H9 (cell line): ENCODE measurements around the gene LNPEP. TPM values are rescaled to one million over a fixed set of nuclear protein-coding genes. Genes with fewer than 3 reads are reported as not detected.

Experiments
- DNase-seq: peaks from one replicate; pipeline ENCODE4 v3.0.0-alpha.2; 2017
- H2AFZ ChIP-seq: one replicate; pipeline ENCODE4 v1.6.1; 2013; ENCODE audit warnings: mild to moderate bottlenecking, low read length, control low read depth, moderate library complexity
- H2AK5ac ChIP-seq: 2 replicates; pipeline ENCODE4 v1.6.1; 2013; ENCODE audit warnings: low read length, control low read depth, mixed read lengths; ENCODE audit not compliant: insufficient read length
- H2BK120ac ChIP-seq: one replicate; pipeline ENCODE4 v1.6.1; 2013; ENCODE audit warnings: low read depth, mild to moderate bottlenecking, low read length, control low read depth, inconsistent platforms; ENCODE audit not compliant: poor library complexity, severe bottlenecking
- H2BK12ac ChIP-seq: 2 replicates; pipeline ENCODE4 v1.6.1; 2013; ENCODE audit warnings: low read length, control low read depth, mixed read lengths, low read depth; ENCODE audit not compliant: insufficient read length
- H2BK15ac ChIP-seq: 2 replicates; pipeline ENCODE4 v1.6.1; 2013; ENCODE audit warnings: low read depth, low read length, control low read depth
- H2BK20ac ChIP-seq: one replicate; pipeline ENCODE4 v1.6.1; 2013; ENCODE audit warnings: low read depth, mild to moderate bottlenecking, low read length, control low read depth, inconsistent platforms; ENCODE audit not compliant: poor library complexity, severe bottlenecking
- H2BK5ac ChIP-seq: 2 replicates; pipeline ENCODE4 v1.6.1; 2013; ENCODE audit warnings: low read length, control low read depth, mixed read lengths; ENCODE audit not compliant: insufficient read length
- H3K14ac ChIP-seq: 2 replicates; pipeline ENCODE4 v1.6.1; 2013; ENCODE audit warnings: low read length, control low read depth; ENCODE audit not compliant: insufficient read depth
- H3K18ac ChIP-seq: 2 replicates; pipeline ENCODE4 v1.6.1; 2013; ENCODE audit warnings: low read depth, mild to moderate bottlenecking, mixed read lengths, low read length, control low read depth; ENCODE audit not compliant: insufficient read length
- H3K23ac ChIP-seq: 2 replicates; pipeline ENCODE4 v1.6.1; 2013; ENCODE audit warnings: low read length, control low read depth, mixed read lengths, low read depth; ENCODE audit not compliant: insufficient read length
- H3K23me2 ChIP-seq: 2 replicates; pipeline ENCODE4 v1.6.1; 2013; ENCODE audit warnings: low read depth, mild to moderate bottlenecking, mixed read lengths, low read length, control low read depth; ENCODE audit not compliant: insufficient read length, poor library complexity, severe bottlenecking
- H3K27ac ChIP-seq: 2 replicates; pipeline ENCODE4 v1.5.1; 2013; ENCODE audit warnings: low read length, control low read depth, mixed read lengths, low read depth; ENCODE audit not compliant: insufficient read length
- H3K27me3 ChIP-seq: 2 replicates; pipeline ENCODE4 v1.6.1; 2013; ENCODE audit warnings: low read length, control low read depth, inconsistent platforms; ENCODE audit not compliant: insufficient read depth
- H3K4ac ChIP-seq: 2 replicates; pipeline ENCODE4 v1.6.1; 2013; ENCODE audit warnings: low read depth, mild to moderate bottlenecking, control low read depth, inconsistent platforms, low read length, moderate library complexity
- H3K4me1 ChIP-seq: 2 replicates; pipeline ENCODE4 v1.6.1; 2013; ENCODE audit warnings: low read length, control low read depth, inconsistent platforms; ENCODE audit not compliant: insufficient read depth
- H3K4me2 ChIP-seq: 2 replicates; pipeline ENCODE4 v1.6.1; 2013; ENCODE audit warnings: low read length, control low read depth, mixed read lengths; ENCODE audit not compliant: insufficient read length, insufficient read depth
- H3K56ac ChIP-seq: 2 replicates; pipeline ENCODE4 v1.6.1; 2013; ENCODE audit warnings: low read depth, mild to moderate bottlenecking, mixed read lengths, low read length, control low read depth; ENCODE audit not compliant: insufficient read length
- H3K79me1 ChIP-seq: 2 replicates; pipeline ENCODE4 v1.6.1; 2013; ENCODE audit warnings: low read depth, mild to moderate bottlenecking, moderate library complexity, low read length, control low read depth, inconsistent platforms; ENCODE audit not compliant: insufficient read depth, poor library complexity, severe bottlenecking
- H3K79me2 ChIP-seq: 2 replicates; pipeline ENCODE4 v1.6.1; 2013; ENCODE audit warnings: low read length, control low read depth, inconsistent platforms; ENCODE audit not compliant: insufficient read depth
- H3K9ac ChIP-seq: 2 replicates; pipeline ENCODE4 v1.6.1; 2013; ENCODE audit warnings: low read length, control low read depth, mixed read lengths; ENCODE audit not compliant: insufficient read length; ENCODE audit errors: extremely low read depth
- H3K9me3 ChIP-seq: one replicate; pipeline ENCODE4 v1.6.1; 2013; ENCODE audit warnings: low read depth, low read length, inconsistent platforms; ENCODE audit not compliant: control insufficient read depth
- H3T11ph ChIP-seq: one replicate; pipeline ENCODE4 v1.6.1; 2013; ENCODE audit warnings: mild to moderate bottlenecking, low read length, control low read depth, inconsistent platforms
- H4K20me1 ChIP-seq: one replicate; pipeline ENCODE4 v1.6.1; 2013; ENCODE audit not compliant: control insufficient read depth, insufficient read length, insufficient read depth
- H4K5ac ChIP-seq: 2 replicates; pipeline ENCODE4 v1.6.1; 2013; ENCODE audit warnings: low read depth, mild to moderate bottlenecking, mixed read lengths, low read length, control low read depth; ENCODE audit not compliant: insufficient read length
- H4K8ac ChIP-seq: replicated peaks from 2 replicates; pipeline ENCODE4 v1.6.1; 2013; ENCODE audit warnings: low read length, control low read depth, mixed read lengths, low read depth; ENCODE audit not compliant: insufficient read length
- H4K91ac ChIP-seq: 2 replicates; pipeline ENCODE4 v1.6.1; 2013; ENCODE audit warnings: low read depth, mild to moderate bottlenecking, moderate library complexity, mixed read lengths, low read length, control low read depth; ENCODE audit not compliant: insufficient read length
- H3K27ac Mint-ChIP-seq, 3 experiments: 2 replicates in 2 of 3; 3 replicates in 1 of 3; pipeline ENCODE4 v1.8.0; 2020 to 2021; ENCODE audit warnings: mixed read lengths in 3 of 3, mild to moderate bottlenecking in 1 of 3, moderate library complexity in 1 of 3
- H3K27me3 Mint-ChIP-seq: 2 replicates; pipeline ENCODE4 v1.8.0; 2021; ENCODE audit warnings: low read depth, mild to moderate bottlenecking, moderate library complexity, mixed read lengths
- H3K36me3 Mint-ChIP-seq, 3 experiments: 2 replicates in 2 of 3; 3 replicates in 1 of 3; pipeline ENCODE4 v1.8.0; 2020 to 2021; ENCODE audit warnings: low read depth in 3 of 3, mixed read lengths in 3 of 3; ENCODE audit not compliant: insufficient read depth in 1 of 3
- H3K4me1 Mint-ChIP-seq, 2 experiments: 2 replicates each; pipeline ENCODE4 v1.8.0; 2020; ENCODE audit warnings: mixed read lengths in 2 of 2
- H3K4me3 Mint-ChIP-seq, 2 experiments: 2 replicates in 1 of 2; 3 replicates in 1 of 2; pipeline ENCODE4 v1.8.0; 2020 to 2021; ENCODE audit warnings: mild to moderate bottlenecking in 2 of 2, mixed read lengths in 2 of 2, moderate library complexity in 1 of 2
- H3K9me3 Mint-ChIP-seq, 2 experiments: 2 replicates in 1 of 2; 3 replicates in 1 of 2; pipeline ENCODE4 v1.8.0; 2020; ENCODE audit warnings: mild to moderate bottlenecking in 2 of 2, mixed read lengths in 2 of 2, moderate library complexity in 1 of 2
- CTCF ChIP-seq: fragments of 200-600 bp; sonication (generic); conservative IDR thresholded peaks from 3 replicates; pipeline ENCODE4 v1.8.0; 2021; ENCODE audit warnings: antibody characterized with exemption, mild to moderate bottlenecking
- WGBS: extraction: QIAGEN DNeasy Blood & Tissue Kit; methylation state at CpG from one replicate; pipeline ENCODE4 v1.1.7; 2013; ENCODE audit warnings: missing lambda C conversion rate, low lambda C conversion rate, mixed read lengths; ENCODE audit not compliant: insufficient read length; ENCODE audit errors: extremely low coverage; 5-methylcytosine and 5-hydroxymethylcytosine counted together
- total RNA-seq: library from RNA; stranded (reverse); gene quantifications from 2 replicates; pipeline ENCODE4 v1.2.1, GENCODE V29; 2021

Gene LNPEP
- total RNA-seq, 1 experiment from 2014 or later, result 4.1 TPM

- Mint-ChIP-seq H3K9me3 (no peaks in the 10 kb centered on the region), H3K27me3 (no peaks in the 10 kb centered on the region), H3K4me1 (peaks cover 5% of the 10 kb centered on the region in 2 experiments; a peak in 3 of 4 replicates), H3K4me3 (no peak overlapping the region), H3K27ac (no peak overlapping the region), H3K36me3 (no peaks in the 10 kb centered on the region; a peak in 1 of 7 replicates)
- no peak overlapping the region for H3K9ac ChIP-seq
- no peak overlapping the region for H3K4me2 ChIP-seq
- no peak overlapping the region for H3K18ac ChIP-seq
- no peak overlapping the region for H2AFZ ChIP-seq
- H3T11ph ChIP-seq, result no peak overlapping the region
- no peak overlapping the region for H2AK5ac ChIP-seq
- no peak overlapping the region for H2BK20ac ChIP-seq
- DNase-seq, result no peak
- no peak overlapping the region for H4K8ac ChIP-seq
- H3K79me2 ChIP-seq, result no peaks in the 10 kb centered on the region
- H2BK120ac ChIP-seq, result no peak overlapping the region
- no peak overlapping the region for H4K5ac ChIP-seq
- no peak overlapping the region for H2BK15ac ChIP-seq
- no peak for TF ChIP-seq CTCF
- H3K27me3 ChIP-seq, result no peaks in the 10 kb centered on the region
- no CpG with 5 or more reads among the region's 2 CpGs for WGBS
- H3K4me1 ChIP-seq, result no peaks in the 10 kb centered on the region
- no peaks in the 10 kb centered on the region for H3K79me1 ChIP-seq
- no peak overlapping the region for H3K14ac ChIP-seq
- no peak overlapping the region for H3K23ac ChIP-seq
- H2BK12ac ChIP-seq, result no peak overlapping the region
- no peaks in the 10 kb centered on the region for H4K20me1 ChIP-seq
- no peak overlapping the region for H4K91ac ChIP-seq
- no peak overlapping the region for H3K4ac ChIP-seq
- H2BK5ac ChIP-seq, result no peak overlapping the region
- no peaks in the 10 kb centered on the region for H3K23me2 ChIP-seq
- no peak overlapping the region for H3K27ac ChIP-seq
- H3K9me3 ChIP-seq, result no peaks in the 10 kb centered on the region
- no peak overlapping the region for H3K56ac ChIP-seq
These were observed 68.7 kb downstream of the LNPEP start for GRCh38 chr5:97004423-97005060.
